CD4-positive, alpha-beta T cell (primary cell): ENCODE results near the gene DCDC2. TPM values are rescaled to one million over a fixed set of nuclear protein-coding genes. Genes with fewer than 3 reads are reported as not detected.

Experiments used
- ATAC-seq: fragments of 200-7000 bp; cut with Tn5 transposase; one replicate; pipeline ENCODE4 v1.10.0; 2022; ENCODE audit warnings: mild to moderate bottlenecking; ENCODE audit not compliant: poor library complexity
- CTCF ChIA-PET: fragments of 350-600 bp; sonication (Branson Sonifier 250); formaldehyde crosslinking; loops from one replicate; lab custom pipeline; 2021; ENCODE audit warnings: antibody characterized with exemption, inconsistent platforms; lab: Charles Lee
- POLR2A ChIA-PET: fragments of 350-600 bp; sonication (Branson Sonifier 250); formaldehyde crosslinking; loops from one replicate; lab custom pipeline; 2021; ENCODE audit warnings: antibody characterized with exemption, inconsistent platforms; lab: Charles Lee
- DNase-seq, 14 experiments: peaks; one replicate each; pipeline ENCODE4 v3.0.0-alpha.2; 2013 to 2020; ENCODE audit warnings: mixed read lengths in 2 of 14
- H3K27ac ChIP-seq, 2 donors: one replicate each; pipeline versions ENCODE4 v1.5.1 to v1.7.0; 2013; ENCODE audit warnings: low read length in 2 of 2, low read depth in 1 of 2, mild to moderate bottlenecking in 1 of 2
- H3K27me3 ChIP-seq, 2 experiments: 1 replicate in 1 of 2; 2 replicates in 1 of 2; pipeline versions ENCODE4 v1.6.1 to v1.7.0; 2013; ENCODE audit warnings: low read length in 2 of 2, control low read depth in 1 of 2, mild to moderate bottlenecking in 1 of 2, moderate library complexity in 1 of 2; ENCODE audit not compliant: insufficient read depth in 2 of 2, control insufficient read depth in 1 of 2
- H3K36me3 ChIP-seq: one replicate; pipeline ENCODE4 v1.6.1; 2013; ENCODE audit warnings: low read length, control low read depth; ENCODE audit not compliant: insufficient read depth
- H3K4me1 ChIP-seq: one replicate; pipeline ENCODE4 v1.6.1; 2013; ENCODE audit warnings: low read length, control low read depth; ENCODE audit not compliant: insufficient read depth
- H3K4me3 ChIP-seq: one replicate; pipeline ENCODE4 v1.5.1; 2013; ENCODE audit warnings: mild to moderate bottlenecking, low read length, moderate library complexity
- H3K9me3 ChIP-seq, 2 experiments: 1 replicate in 1 of 2; 2 replicates in 1 of 2; pipeline versions ENCODE4 v1.6.1 to v1.7.0; 2013; ENCODE audit warnings: low read length in 2 of 2, mild to moderate bottlenecking in 2 of 2, control low read depth in 1 of 2, moderate library complexity in 1 of 2; ENCODE audit not compliant: control insufficient read depth in 1 of 2, insufficient read depth in 1 of 2
- H3K27ac Mint-ChIP-seq: one replicate; pipeline ENCODE4 v1.8.0; 2020; ENCODE audit warnings: mixed read lengths
- H3K27me3 Mint-ChIP-seq: one replicate; pipeline ENCODE4 v1.8.0; 2021; ENCODE audit warnings: mixed read lengths
- H3K36me3 Mint-ChIP-seq: one replicate; pipeline ENCODE4 v1.8.0; 2021; ENCODE audit warnings: low read depth, mixed read lengths
- H3K4me1 Mint-ChIP-seq: one replicate; pipeline ENCODE4 v1.8.0; 2021; ENCODE audit warnings: low read depth, mixed read lengths
- H3K4me3 Mint-ChIP-seq: one replicate; pipeline ENCODE4 v1.8.0; 2020; ENCODE audit warnings: mild to moderate bottlenecking, mixed read lengths
- H3K9me3 Mint-ChIP-seq: one replicate; pipeline ENCODE4 v1.8.0; 2020; ENCODE audit warnings: mixed read lengths
- intact Hi-C, 2 experiments: fragments of 100-400 bp; cut with DNase I in 1 of 2; cut with micrococcal nuclease in 1 of 2; formaldehyde crosslinking; loops; one replicate each; pipeline versions ENCODE4 v1.15.1 to v1.9.0; 2023 to 2025; cut with DNase I, micrococcal nuclease
- total RNA-seq, 174 experiments: library from RNA in 2 of 174; stranded (reverse) in 2 of 174; gene quantifications; one replicate each; pipeline ENCODE4 v1.2.3 and lab custom pipeline; 2021 to 2026
- TF ChIP-seq, protein P1 (sequence below): fragments of 200-600 bp; IDR thresholded peaks from one replicate; pipeline ENCODE4 v1.8.0; 2022; ENCODE audit warnings: antibody characterized with exemption, mild to moderate bottlenecking

The DCDC2 gene
- total RNA-seq, 2 experiments from 2014 or later = 0.05 TPM; not detected in 1

DNA sequence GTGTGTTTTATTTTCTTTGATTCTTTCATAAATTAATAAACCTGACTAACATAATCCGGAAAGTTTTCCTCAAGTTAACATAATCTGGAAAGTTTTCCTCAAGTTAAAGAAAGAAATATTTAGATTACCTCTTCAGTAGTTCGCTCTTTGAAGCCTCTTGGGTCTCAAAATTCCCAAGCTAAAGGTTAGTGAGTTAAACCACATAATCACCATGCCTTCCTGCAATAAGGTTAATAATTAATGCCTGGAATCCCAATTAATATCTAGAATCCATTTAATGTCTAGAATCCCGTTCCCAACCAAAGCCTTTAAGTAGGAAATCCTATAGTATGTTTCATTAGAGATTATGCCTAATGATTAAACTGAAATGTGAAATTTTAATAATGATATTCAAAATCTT, 12.9 kb downstream of the DCDC2 start:
- POLR2A ChIA-PET = no interaction called here

DNA sequence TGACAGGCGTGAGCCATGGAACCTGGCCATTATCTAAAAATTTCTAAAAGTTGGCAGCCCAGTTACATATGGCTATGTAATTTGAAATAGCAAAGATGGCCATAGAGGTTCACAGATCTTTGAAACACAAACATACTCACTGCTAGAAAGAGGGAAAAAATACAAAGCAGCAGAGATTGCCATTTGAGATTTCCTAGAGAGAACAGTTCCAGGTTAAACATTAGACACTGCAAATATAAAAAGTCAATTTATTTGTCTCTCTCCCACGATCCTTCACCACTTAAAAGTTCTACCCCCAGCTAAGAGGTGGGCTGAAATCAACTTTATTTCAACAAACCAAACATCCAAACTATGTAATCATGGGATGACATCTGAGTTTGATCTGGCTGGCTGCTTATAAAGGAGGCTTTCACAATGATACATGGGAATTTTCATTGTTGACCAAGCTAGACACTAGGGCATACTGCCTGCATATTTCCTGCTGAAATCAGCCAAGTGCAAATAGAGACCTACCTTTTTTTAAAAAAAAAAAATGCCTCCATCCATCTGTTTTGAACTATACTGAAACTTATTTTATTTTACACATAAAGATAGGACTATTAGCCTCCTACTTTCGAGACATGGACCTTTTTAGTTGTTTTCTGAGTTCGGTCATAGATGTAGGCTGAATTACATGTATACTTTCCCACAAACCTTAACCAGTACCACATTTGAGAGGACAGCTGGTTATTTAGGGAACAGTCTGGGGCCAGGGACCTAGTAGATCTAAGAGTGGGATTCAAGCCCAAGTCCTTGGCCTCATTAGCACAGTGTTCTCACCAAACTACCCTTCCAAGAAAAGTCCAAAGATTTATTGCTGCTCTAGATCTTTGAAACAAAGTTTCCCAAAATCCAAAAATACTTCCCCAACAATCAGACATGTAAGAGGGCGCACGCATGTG, 16.6 kb downstream of the DCDC2 start:
- H3K27me3 ChIP-seq = peaks cover 5 to 9% of the 10 kb centered on the region in 2 experiments
- CTCF ChIA-PET = interaction anchor here (1.4 kb wide), 1 partner anchor 18 kb away, joined by 4 read pairs; no protein-coding TSS in a partner anchor
- H3K4me1 Mint-ChIP-seq = no peaks in the 10 kb centered on the region
- POLR2A ChIA-PET = no interaction called here
- TF ChIP-seq, protein P1, sequence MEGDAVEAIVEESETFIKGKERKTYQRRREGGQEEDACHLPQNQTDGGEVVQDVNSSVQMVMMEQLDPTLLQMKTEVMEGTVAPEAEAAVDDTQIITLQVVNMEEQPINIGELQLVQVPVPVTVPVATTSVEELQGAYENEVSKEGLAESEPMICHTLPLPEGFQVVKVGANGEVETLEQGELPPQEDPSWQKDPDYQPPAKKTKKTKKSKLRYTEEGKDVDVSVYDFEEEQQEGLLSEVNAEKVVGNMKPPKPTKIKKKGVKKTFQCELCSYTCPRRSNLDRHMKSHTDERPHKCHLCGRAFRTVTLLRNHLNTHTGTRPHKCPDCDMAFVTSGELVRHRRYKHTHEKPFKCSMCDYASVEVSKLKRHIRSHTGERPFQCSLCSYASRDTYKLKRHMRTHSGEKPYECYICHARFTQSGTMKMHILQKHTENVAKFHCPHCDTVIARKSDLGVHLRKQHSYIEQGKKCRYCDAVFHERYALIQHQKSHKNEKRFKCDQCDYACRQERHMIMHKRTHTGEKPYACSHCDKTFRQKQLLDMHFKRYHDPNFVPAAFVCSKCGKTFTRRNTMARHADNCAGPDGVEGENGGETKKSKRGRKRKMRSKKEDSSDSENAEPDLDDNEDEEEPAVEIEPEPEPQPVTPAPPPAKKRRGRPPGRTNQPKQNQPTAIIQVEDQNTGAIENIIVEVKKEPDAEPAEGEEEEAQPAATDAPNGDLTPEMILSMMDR = no peak
- peaks cover 33% of the 10 kb centered on the region for H3K27me3 Mint-ChIP-seq
- no peak overlapping the region for H3K4me3 Mint-ChIP-seq
- no peaks in the 10 kb centered on the region for H3K36me3 ChIP-seq
- DNase-seq = no peak
- peaks cover 12% of the 10 kb centered on the region for H3K9me3 Mint-ChIP-seq
- no peak overlapping the region for H3K27ac Mint-ChIP-seq
- H3K9me3 ChIP-seq = peaks cover 7 to 11% of the 10 kb centered on the region in 2 experiments
- intact Hi-C loops = no loop called here
- H3K36me3 Mint-ChIP-seq = no peaks in the 10 kb centered on the region
- no peak overlapping the region for H3K4me3 ChIP-seq
- H3K4me1 ChIP-seq = no peaks in the 10 kb centered on the region
- no peak overlapping the region for H3K27ac ChIP-seq
- no peak for ATAC-seq

More for the DNA sequence above, 12.9 kb downstream of the DCDC2 start:
- ATAC-seq = no peak
- no peak overlapping the region for H3K27ac ChIP-seq
- Mint-ChIP-seq H3K9me3 (no peaks in the 10 kb centered on the region), H3K4me1 (no peaks in the 10 kb centered on the region), H3K36me3 (no peaks in the 10 kb centered on the region), H3K27me3 (peaks cover 51% of the 10 kb centered on the region), H3K4me3 (no peak overlapping the region), H3K27ac (no peak overlapping the region)
- TF ChIP-seq, protein P1 = no peak
- no peaks in the 10 kb centered on the region for H3K9me3 ChIP-seq
- H3K36me3 ChIP-seq = no peaks in the 10 kb centered on the region
- DNase-seq = no peak
- no peaks in the 10 kb centered on the region for H3K4me1 ChIP-seq
- intact Hi-C loops = no loop called here
- H3K4me3 ChIP-seq = no peak overlapping the region
- CTCF ChIA-PET = no interaction called here
- peaks cover 5 to 9% of the 10 kb centered on the region in 2 experiments for H3K27me3 ChIP-seq

DNA sequence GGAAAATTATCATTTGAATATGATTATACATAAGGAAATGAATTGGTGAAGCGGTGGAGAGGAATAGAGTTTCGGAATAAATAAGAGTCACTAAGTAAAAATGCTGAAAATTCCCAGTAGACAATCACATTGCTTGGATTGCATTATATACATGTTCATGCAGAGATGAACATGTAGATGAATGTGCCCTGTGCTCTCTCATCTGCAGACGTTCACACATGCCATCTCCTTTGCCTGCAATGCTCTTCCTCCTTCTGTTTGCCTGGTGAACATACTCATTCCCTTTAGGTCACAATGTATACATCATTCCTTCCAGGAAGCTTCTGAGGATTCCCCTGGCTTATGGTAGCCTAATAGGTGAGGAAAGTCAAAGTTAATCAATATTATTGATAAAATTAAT, 17.9 kb downstream of the DCDC2 start:
- ChIA-PET CTCF (no interaction called here), POLR2A (interaction anchor here (0.7 kb wide), 1 partner anchor 36 kb away, joined by 3 read pairs; no protein-coding TSS in a partner anchor)
- Histone ChIP-seq H3K36me3 (no peaks in the 10 kb centered on the region), H3K4me1 (no peaks in the 10 kb centered on the region), H3K27me3 (peaks cover 5% of the 10 kb centered on the region in 2 experiments), H3K27ac (no peak overlapping the region), H3K9me3 (peaks cover 7 to 11% of the 10 kb centered on the region in 2 experiments), H3K4me3 (no peak overlapping the region)
- DNase-seq = no peak
- Mint-ChIP-seq H3K36me3 (no peaks in the 10 kb centered on the region), H3K27me3 (peaks cover 33% of the 10 kb centered on the region), H3K27ac (no peak overlapping the region), H3K9me3 (peaks cover 12% of the 10 kb centered on the region), H3K4me1 (no peaks in the 10 kb centered on the region), H3K4me3 (no peak overlapping the region)
- intact Hi-C loops = no loop called here
- ATAC-seq = no peak
- TF ChIP-seq, protein P1 = no peak
